Measurements from ENCODE around the gene GOLGA6C.

- no peak for TF ChIP-seq GATA2 (IDR thresholded peaks at IDR 0.05; ENCODE audit: low read depth, low read length)
- TF ChIP-seq GATA3 (IDR thresholded peaks at IDR 0.05; ENCODE audit: low read depth, low read length): no peak
Observed at GRCh38 chr15:75309711-75310110, 51.6 kb downstream of the GOLGA6C start.

Measured in SH-SY5Y (cell line).